KMS-11 (cell line): ENCODE measurements around the gene SPANXN5.
"Not testable (repeated sequence)": the region's sequence is repeated elsewhere in the genome, so short reads cannot be mapped to it uniquely, and the experiment has no call there.

ENCODE experiments used
- H2AFZ ChIP-seq: fragments of 200-600 bp; sonication (generic); 2 replicates; pipeline ENCODE4 v1.6.1; 2016; ENCODE audit warnings: antibody characterized with exemption, mixed run types, low read depth
- H3K27ac ChIP-seq: fragments of 200-600 bp; sonication (generic); 2 replicates; pipeline ENCODE4 v1.6.1; 2016; ENCODE audit warnings: mild to moderate bottlenecking, mixed run types
- H3K27me3 ChIP-seq: fragments of 200-600 bp; sonication (generic); 2 replicates; pipeline ENCODE4 v1.6.1; 2017; ENCODE audit warnings: mild to moderate bottlenecking, low read depth, mixed run types, moderate library complexity; ENCODE audit not compliant: insufficient read depth
- H3K36me3 ChIP-seq: fragments of 200-600 bp; sonication (generic); 2 replicates; pipeline ENCODE4 v1.6.1; 2017; ENCODE audit warnings: mild to moderate bottlenecking, mixed run types; ENCODE audit not compliant: insufficient read depth
- H3K4me1 ChIP-seq: fragments of 200-600 bp; sonication (generic); 2 replicates; pipeline ENCODE4 v1.6.1; 2016; ENCODE audit warnings: mild to moderate bottlenecking, low read depth, mixed run types; ENCODE audit not compliant: poor library complexity, severe bottlenecking
- H3K4me2 ChIP-seq: fragments of 200-600 bp; sonication (generic); 2 replicates; pipeline ENCODE4 v1.7.0; 2016; ENCODE audit warnings: mild to moderate bottlenecking, mixed run types
- H3K4me3 ChIP-seq: fragments of 200-600 bp; sonication (generic); IDR thresholded peaks from 2 replicates; pipeline ENCODE4 v1.6.1; 2017; ENCODE audit warnings: low read depth, low read length, mixed read lengths; ENCODE audit not compliant: insufficient read depth
- H3K79me2 ChIP-seq: fragments of 200-600 bp; sonication (generic); 2 replicates; pipeline ENCODE4 v1.6.1; 2016; ENCODE audit warnings: low read depth, mixed run types; ENCODE audit not compliant: insufficient read depth
- H3K9ac ChIP-seq: fragments of 200-600 bp; sonication (generic); 2 replicates; pipeline ENCODE4 v1.6.1; 2016; ENCODE audit warnings: mild to moderate bottlenecking, mixed run types
- H4K20me1 ChIP-seq: fragments of 200-600 bp; sonication (generic); 2 replicates; pipeline ENCODE4 v1.6.1; 2016; ENCODE audit warnings: mild to moderate bottlenecking, mixed run types; ENCODE audit not compliant: insufficient read depth
- TF ChIP-seq, protein P1 (sequence below): fragments of 200-600 bp; sonication (generic); conservative IDR thresholded peaks from 2 replicates; pipeline ENCODE4 v1.6.1; 2017; ENCODE audit warnings: low read depth, mild to moderate bottlenecking, antibody characterized with exemption, low read length, moderate library complexity, mixed read lengths

SPANXN5 gene

DNA sequence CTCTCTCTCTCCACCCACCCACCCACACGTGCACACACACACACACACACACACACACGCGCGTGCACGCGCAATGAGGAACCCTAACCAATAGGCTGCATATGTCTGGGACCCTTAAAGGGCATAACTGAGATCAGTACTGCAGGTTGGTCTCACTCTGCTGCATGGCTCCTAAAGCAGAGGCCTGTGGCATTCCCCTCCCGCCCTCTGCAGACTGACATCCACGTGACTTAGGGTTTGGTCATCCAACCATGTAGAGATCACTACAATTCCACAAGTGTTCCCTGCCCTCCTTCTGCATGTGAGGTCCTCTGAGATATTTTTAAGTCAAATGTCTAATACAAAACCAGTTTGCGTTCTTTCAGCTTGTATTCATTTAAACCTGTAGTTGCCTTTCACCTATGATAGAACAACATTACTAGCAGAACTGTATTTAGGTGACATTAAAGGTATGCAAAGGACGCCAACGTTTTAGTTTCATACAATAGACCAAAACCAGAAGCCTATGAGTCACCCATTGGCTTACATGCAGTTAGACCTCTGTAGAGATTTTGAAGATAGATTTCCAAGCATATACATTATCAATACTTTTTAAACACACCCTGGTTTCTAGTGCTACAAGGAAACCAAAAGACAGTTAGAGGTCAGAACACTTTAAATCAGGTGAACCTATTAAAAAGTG is 24.0 kb upstream of the SPANXN5 start:
- Histone ChIP-seq H2AFZ (no peak overlapping the region), H3K9ac (no peak overlapping the region), H3K4me3 (no peak overlapping the region), H3K27ac (no peak overlapping the region), H4K20me1 (no peaks in the 10 kb centered on the region), H3K79me2 (no peaks in the 10 kb centered on the region), H3K4me2 (no peak overlapping the region), H3K27me3 (no peaks in the 10 kb centered on the region), H3K36me3 (no peaks in the 10 kb centered on the region), H3K4me1 (no peaks in the 10 kb centered on the region)
- TF ChIP-seq, protein P1, sequence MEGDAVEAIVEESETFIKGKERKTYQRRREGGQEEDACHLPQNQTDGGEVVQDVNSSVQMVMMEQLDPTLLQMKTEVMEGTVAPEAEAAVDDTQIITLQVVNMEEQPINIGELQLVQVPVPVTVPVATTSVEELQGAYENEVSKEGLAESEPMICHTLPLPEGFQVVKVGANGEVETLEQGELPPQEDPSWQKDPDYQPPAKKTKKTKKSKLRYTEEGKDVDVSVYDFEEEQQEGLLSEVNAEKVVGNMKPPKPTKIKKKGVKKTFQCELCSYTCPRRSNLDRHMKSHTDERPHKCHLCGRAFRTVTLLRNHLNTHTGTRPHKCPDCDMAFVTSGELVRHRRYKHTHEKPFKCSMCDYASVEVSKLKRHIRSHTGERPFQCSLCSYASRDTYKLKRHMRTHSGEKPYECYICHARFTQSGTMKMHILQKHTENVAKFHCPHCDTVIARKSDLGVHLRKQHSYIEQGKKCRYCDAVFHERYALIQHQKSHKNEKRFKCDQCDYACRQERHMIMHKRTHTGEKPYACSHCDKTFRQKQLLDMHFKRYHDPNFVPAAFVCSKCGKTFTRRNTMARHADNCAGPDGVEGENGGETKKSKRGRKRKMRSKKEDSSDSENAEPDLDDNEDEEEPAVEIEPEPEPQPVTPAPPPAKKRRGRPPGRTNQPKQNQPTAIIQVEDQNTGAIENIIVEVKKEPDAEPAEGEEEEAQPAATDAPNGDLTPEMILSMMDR: no peak

DNA sequence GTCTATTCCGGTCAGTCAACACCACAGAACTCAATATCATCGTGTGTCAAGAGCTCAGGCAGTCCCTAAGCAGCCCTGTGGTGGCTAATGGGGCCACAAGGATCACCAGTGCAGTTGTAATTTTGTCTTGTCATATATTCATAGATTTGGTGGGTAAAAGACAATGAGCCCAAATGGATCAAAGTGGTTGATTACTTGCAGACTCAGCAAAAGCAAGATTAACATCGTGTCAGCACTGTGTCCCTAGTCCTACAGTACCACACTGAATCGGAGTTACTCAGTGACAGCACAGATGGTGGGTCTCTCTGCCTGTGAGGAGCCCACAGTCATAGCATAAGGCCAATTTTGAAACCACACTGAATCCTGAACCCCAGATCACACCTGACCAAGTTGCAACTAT is 22.6 kb upstream of the SPANXN5 start:
- Histone ChIP-seq H4K20me1 (no peaks in the 10 kb centered on the region), H3K79me2 (no peaks in the 10 kb centered on the region), H2AFZ (no peak overlapping the region), H3K4me2 (no peak overlapping the region), H3K27me3 (no peaks in the 10 kb centered on the region), H3K4me3 (no peak overlapping the region), H3K27ac (no peak overlapping the region), H3K9ac (no peak overlapping the region), H3K36me3 (no peaks in the 10 kb centered on the region), H3K4me1 (no peaks in the 10 kb centered on the region)
- TF ChIP-seq, protein P1: no peak

DNA sequence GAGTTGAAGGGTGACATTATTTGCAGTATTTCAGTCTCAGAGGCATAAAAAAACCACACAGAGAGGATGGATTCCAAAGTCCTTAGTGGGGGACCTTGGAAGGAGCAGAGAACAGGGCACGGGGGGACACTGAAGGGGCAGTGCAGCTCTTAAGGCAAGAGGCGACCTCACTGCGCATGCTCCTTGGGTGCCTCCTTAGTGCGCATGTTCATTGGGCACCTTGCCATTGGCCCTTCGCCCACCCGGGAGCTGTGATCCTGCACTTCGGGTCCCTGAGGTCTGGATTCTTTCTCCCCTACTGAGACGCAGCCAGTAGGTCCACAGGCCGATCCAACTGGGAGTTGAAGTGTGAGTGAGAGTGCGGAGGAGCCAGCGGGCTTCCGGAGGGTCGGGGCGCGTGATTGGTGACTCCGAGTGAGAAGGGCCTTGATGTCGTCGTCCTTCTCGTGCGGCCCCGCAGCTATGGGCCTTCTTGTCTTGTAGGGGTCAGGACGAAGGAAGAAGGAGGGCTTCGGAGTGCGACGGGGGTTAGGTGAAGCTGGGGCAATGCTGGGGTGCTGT is 13.9 kb upstream of the SPANXN5 start, which contains the start of gene XAGE5:
XAGE5 (plus strand) TSS at position 223 of the 561 bp plus-strand sequence. CDS start 1,280 bp downstream, outside the sequence.
- Histone ChIP-seq H3K36me3 (no peaks in the 10 kb centered on the region), H3K4me1 (no peaks in the 10 kb centered on the region), H4K20me1 (no peaks in the 10 kb centered on the region), H3K27ac (no peak within 1 kb of the TSS), H3K79me2 (no peaks in the 10 kb centered on the region), H2AFZ (no peak within 1 kb of the TSS), H3K4me2 (no peak within 1 kb of the TSS), H3K27me3 (no peaks in the 10 kb centered on the region), H3K4me3 (no peak within 1 kb of the TSS), H3K9ac (no peak within 1 kb of the TSS)
- TF ChIP-seq, protein P1: no peak

DNA sequence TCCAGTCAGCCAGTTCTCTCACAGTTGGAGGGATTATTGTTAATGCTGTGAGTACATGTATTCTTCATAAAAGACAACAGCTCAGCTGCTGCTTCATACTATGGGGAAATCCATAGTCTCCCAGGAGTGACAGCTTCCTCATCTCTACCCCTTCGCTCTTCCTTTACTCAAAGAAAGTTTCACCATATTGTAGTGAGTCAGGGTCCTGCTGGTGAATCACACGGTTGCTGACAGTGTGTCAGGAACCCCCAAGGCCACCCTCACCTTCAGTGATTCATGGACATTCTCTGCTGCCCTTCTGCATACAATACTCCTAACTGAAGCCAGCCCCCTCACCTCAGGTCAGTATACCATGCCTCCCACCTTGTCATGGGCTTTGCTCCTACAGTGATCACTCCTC is 7.6 kb upstream of the SPANXN5 start:
- H3K9ac ChIP-seq: not testable (repeated sequence)

DNA sequence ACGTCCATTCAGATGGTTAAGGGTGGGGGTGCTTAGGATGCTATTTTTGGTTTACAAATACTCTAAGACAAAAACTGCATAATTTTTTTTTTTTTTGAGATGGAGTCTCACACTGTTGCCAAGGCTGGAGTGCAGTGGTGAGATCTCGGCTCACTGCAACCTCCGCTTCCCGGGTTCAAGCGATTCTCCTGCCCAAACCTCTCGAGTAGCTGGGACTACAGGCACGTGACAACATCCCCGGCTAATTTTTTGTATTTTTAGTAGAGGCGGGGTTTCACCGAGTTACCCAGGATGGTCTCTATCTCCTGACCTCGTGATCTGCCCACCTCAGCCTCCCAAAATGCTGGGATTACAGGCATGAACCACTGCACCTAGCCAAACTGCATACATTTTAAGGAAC is 23.7 kb downstream of the SPANXN5 start:
- not testable (repeated sequence) for H3K4me1 ChIP-seq, H3K9ac ChIP-seq, H3K4me3 ChIP-seq

More for the DNA sequence above, 7.6 kb upstream of the SPANXN5 start:
- not testable (repeated sequence) for H3K27ac ChIP-seq, H3K27me3 ChIP-seq, H2AFZ ChIP-seq, H4K20me1 ChIP-seq, H3K4me3 ChIP-seq, H3K4me2 ChIP-seq, H3K79me2 ChIP-seq, H3K36me3 ChIP-seq, H3K4me1 ChIP-seq

DNA sequence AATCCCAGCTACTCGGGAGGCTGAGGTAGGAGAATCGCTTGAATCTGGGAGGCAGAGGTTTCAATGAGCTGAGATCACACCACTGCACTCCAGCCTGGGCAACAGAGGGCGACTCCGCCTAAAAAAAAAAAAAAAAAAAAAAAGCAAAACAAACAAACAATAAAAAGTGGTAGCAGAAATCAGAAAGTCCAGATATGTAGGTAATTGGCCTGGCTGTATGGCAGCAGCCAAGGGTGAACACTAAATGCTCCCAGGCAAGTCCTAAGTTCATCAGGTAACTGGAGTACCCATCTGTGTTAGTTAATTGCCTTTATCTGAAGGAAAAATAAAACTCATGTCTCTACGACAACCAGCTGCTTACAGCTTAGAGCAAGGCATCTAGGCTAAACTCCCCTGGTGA is 31.2 kb downstream of the SPANXN5 start:
- not testable (repeated sequence) for H2AFZ ChIP-seq, H3K9ac ChIP-seq, H3K79me2 ChIP-seq, H3K27me3 ChIP-seq, H4K20me1 ChIP-seq, H3K4me1 ChIP-seq, H3K4me2 ChIP-seq, H3K27ac ChIP-seq, H3K36me3 ChIP-seq, H3K4me3 ChIP-seq

More for the DNA sequence above, 23.7 kb downstream of the SPANXN5 start:
- not testable (repeated sequence) for H2AFZ ChIP-seq, H3K27ac ChIP-seq, H3K36me3 ChIP-seq, H3K79me2 ChIP-seq, H3K27me3 ChIP-seq, H3K4me2 ChIP-seq, H4K20me1 ChIP-seq

DNA sequence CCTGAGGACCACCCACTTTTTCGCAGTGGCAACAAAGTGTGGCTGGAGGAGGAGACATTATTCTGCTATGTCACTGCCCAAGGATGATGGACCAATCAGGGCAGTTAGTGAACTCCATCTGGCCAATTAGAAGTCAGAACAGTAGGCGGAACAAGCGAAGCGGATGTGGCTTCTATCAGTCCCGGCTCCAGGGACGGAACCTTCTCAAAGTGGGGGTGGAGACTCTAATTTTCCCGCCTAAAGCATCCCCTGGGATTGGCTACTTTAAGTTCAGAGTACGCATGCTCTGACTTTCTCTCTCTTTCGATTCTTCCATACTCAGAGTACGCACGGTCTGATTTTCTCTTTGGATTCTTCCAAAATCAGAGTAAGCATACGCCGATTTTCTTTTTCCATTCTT is 46.3 kb downstream of the SPANXN5 start, which contains the start of gene SSX2B:
SSX2B (plus strand) TSS at position 301 of the 400 bp plus-strand sequence. CDS start 1,429 bp downstream, outside the sequence.
- H3K9ac ChIP-seq, H3K79me2 ChIP-seq, H2AFZ ChIP-seq, H3K36me3 ChIP-seq, H3K27ac ChIP-seq, H3K4me3 ChIP-seq, H3K4me2 ChIP-seq, H4K20me1 ChIP-seq, H3K27me3 ChIP-seq, H3K4me1 ChIP-seq: not testable (repeated sequence)
